CD1c-positive myeloid dendritic cell (primary cell): Measurements from ENCODE around the gene KCNJ12.
"Not testable (repeated sequence)": the region's sequence is repeated elsewhere in the genome, so short reads cannot be mapped to it uniquely, and the experiment has no call there.

ENCODE experiments used
- DNase-seq: peaks from one replicate; pipeline ENCODE4 v3.0.0-alpha.2; 2016; ENCODE audit errors: extremely low spot score

Gene KCNJ12

DNA sequence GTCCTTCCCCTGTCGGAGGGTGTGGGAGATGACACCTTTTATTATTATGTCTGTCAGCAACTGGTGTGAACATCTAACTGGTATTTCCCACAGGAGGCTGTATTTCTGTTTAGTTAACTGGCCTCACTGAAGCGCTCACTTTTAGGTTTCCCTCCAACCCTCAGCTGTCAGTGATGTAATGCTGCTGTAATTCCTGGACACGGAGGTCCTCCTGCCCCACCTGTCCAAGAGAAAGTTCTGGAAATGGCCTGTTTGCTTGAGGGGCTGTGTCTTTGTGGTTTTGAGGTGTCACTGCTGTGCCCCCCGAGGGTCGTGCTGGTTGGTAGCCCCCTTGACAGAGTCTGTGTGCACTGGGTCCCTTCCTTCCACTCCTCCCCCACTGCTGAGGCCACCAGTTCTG lies 11.5 kb downstream of the KCNJ12 start:
- no peak for DNase-seq

- no peak for DNase-seq
These were observed 11.9 kb downstream of the KCNJ12 start for GRCh38 chr17:21388066-21388465.

DNA sequence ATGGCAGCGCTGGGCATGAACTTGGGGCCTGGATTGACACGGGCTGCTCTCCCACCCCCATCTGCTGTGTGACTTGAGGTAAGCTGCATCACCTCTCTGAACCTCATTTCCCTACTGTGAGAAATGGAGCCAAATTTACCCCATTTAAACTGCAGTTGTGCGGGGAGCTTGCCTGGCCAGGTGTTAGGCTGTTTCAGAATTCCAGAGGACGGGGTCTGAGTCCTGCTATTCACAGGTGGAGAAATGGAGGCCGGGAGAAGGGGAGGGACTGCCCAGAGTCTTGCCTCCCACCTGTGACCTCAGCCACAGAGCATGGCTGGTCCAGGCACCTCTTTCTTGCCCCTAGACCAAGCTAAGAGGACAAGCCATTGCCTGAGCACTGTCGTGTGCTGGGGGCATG lies 12.8 kb downstream of the KCNJ12 start:
- DNase-seq: no peak

DNA sequence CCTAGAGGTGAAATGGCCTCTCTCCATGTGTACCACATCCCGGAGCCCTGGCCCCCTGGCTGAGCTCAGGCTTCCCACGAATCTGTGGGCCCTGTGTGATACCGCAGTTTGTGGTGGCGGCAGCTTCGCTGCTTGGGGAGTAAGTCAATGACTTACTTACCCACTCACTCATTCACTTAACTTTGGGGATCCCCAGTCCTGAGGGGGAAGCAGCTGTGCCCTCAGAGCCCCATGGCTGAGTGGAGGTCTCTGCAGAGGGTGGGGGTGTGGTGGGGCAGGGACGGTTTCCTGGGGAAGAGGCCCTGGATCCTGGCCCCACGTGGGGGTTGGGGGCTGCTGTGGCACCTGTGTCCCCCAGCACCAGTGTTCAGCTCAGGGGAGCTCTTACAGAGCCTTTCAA lies 13.2 kb downstream of the KCNJ12 start:
- DNase-seq: no peak

DNA sequence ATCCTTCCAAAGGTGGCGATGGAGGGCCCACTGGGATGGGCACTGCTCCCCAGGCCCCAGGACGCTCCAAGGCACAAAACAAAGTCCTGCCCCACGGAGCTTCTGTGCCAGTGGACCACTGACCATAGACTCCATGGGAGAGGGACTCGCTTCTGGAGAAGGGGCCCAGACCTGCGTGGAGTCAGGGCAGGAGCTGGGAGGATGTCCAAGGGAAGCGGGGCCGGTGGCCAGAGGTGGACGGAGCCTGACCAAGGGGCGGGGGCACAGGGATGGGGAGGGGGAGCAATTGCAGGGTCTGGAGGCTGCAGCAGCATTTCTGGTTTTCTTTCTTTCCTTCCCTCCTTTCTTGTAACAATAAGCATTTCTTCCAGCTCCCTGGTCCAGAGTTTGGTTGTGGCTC lies 14.1 kb downstream of the KCNJ12 start:
- no peak for DNase-seq

- DNase-seq: no peak
These were observed 16.1 kb downstream of the KCNJ12 start for GRCh38 chr17:21392266-21392665.

- no peak for DNase-seq
These were observed 18.1 kb downstream of the KCNJ12 start for GRCh38 chr17:21394265-21394664.

- no peak for DNase-seq
These were observed 19.6 kb downstream of the KCNJ12 start for GRCh38 chr17:21395764-21396163.

DNA sequence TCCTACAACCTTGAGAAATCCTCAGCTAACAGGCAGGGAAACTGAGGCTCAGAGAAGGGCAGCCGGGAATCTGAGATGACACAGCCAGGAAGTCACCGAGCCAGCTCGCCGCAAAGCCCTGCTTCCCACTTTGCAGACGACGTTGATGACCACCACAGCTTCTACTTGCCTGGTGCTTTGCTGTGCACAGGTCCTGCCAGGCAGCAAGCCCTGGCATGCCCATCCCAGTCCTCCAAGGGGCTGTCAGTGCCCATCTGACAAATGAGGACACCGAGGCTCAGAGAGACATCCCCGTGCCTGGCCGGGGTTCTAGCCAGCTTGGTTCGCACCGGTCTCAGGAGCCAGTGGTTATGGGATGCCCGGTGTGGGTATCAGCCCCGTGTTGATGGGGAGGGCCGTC lies 20.1 kb downstream of the KCNJ12 start:
- no peak for DNase-seq

- no peak for DNase-seq
These were observed 21.4 kb downstream of the KCNJ12 start for GRCh38 chr17:21397341-21398190.

DNA sequence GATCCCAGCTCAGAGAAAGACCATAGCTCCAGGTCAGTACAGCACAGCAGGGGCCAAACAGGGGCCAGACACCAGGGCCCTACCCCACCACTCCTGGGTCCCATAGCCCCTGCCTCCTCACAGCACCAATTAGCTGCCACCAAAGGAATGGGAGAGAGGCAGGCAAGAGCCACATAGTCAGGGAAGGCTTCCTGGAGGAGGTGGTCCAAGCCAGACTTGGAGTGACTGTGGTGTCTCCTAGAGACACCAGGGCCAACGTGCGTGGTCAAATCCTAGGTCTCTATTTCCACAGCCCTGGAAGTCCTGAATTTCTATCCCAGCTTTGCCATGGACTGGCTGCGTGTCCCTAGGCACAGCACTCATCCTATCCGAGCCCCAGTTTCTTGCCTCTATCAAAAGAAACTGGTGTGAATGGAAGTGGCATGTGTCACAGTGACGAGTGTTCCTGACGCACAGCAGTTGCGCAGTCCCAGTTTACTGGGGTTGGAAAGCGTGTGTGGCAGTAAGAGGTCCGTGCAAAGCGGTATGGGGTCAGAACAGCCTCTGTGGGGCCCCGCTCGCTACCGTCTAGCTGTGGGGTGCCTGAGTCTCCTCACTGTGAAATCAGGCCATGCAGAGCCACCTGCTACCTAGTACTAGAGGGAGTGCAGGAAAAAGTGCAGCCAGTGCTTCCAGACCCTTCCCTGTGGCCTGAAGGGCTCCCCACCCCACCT lies 23.5 kb downstream of the KCNJ12 start:
- no peak for DNase-seq

DNA sequence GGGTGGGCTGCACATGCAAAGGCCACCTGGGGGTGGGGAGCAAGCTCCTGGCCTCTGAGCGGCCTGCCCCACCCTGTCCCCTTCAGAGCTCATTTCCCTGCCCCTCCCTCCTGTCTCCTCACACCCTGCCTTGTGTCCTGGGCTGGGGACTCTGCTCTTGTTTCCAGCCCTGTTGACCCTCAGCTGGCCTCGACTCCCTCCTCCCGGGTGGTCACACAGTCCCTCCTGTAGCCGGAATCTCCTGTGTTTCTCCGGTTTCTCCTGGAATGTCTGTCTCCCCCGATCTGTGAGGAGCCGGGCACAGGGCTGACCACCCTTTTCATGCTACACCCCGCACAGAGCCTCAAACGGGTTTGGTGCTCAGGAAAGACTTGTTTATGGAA lies 24.0 kb downstream of the KCNJ12 start:
- not testable (repeated sequence) for DNase-seq

DNA sequence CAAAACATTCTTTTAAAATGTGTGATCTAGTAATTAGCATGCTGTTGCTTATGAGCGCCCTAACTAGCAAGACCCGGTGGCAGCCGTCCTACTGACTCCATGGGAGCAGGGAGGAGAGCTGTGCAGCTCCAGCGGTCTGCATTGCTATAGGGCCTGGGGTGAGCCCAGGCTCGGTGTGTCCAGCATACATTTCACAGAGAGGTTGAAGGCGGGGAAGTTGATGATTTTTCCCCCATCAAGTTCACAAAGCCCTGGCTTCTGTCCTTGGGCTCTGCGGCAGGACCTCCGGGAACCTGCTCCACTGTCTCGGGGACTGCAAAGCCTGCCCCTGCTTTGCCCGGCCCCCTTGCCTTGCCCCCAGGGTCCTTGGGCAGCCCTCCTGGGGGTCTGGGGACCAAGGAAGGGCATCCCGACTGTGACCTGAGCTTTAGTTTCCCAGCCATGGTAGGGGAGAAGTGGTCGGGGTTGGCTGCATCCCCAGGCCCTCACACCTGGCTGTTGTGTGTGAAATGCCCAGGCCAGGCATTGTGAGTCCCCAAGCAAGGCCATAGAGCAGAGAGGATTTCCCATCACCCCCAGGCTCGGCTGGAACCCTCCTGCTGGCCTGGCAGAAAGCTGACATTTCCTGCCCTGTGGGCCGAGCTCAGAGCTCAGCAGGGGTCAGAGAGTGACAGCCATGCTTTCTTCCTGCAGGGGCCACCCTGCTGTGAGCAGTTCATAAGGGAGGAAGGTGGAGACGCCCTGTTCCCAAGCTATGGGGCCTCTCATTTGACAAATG lies 24.8 kb downstream of the KCNJ12 start:
- no peak for DNase-seq

DNA sequence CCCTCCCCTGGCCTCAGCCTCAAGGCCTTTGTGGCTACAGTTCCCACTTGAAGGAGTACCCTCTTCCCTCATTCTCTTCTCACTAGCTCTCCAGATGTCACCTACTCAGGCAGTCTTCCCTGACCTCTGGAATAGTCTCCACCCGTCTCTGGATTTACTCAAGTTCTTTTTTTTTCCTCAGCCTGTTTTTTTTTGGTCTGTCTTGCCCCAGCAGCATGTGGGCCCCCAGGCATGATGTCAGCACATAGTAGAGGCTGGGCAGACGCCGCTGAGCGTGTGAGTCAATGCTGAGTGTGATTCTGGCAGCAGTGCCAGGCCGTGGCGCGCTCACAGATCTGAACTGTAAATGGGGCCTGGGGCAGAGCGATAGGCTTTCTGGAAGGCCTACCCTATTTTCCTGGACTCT lies 26.0 kb downstream of the KCNJ12 start:
- not testable (repeated sequence) for DNase-seq

GRCh38 chr17:21402926-21403325 lies 26.8 kb downstream of the KCNJ12 start:
- not testable (repeated sequence) for DNase-seq

- not testable (repeated sequence) for DNase-seq
These were observed 27.9 kb downstream of the KCNJ12 start for GRCh38 chr17:21404106-21404505.

DNA sequence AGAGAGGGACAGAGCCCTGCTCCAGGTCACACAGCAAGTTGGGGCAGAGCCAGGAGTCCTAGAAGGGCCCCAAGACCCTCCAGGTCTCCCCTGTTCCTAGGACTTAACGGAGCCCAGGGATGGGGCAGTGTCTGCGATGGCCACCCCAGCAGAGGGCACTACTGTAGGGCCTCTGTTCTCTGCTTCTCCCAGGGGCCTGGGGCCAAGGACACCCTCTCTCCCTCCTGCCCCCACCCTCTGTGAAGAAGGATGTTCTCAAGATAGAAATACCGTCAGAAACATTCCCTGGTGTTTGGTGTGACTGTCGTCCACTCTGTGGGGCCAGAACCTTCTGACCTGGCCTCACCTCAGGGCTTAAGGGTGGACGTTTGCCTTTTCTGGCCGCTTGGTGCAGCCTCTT lies 28.4 kb downstream of the KCNJ12 start:
- not testable (repeated sequence) for DNase-seq

- DNase-seq: peak; percentile 43
These were observed 29.0 kb downstream of the KCNJ12 start for GRCh38 chr17:21404956-21405731.

DNA sequence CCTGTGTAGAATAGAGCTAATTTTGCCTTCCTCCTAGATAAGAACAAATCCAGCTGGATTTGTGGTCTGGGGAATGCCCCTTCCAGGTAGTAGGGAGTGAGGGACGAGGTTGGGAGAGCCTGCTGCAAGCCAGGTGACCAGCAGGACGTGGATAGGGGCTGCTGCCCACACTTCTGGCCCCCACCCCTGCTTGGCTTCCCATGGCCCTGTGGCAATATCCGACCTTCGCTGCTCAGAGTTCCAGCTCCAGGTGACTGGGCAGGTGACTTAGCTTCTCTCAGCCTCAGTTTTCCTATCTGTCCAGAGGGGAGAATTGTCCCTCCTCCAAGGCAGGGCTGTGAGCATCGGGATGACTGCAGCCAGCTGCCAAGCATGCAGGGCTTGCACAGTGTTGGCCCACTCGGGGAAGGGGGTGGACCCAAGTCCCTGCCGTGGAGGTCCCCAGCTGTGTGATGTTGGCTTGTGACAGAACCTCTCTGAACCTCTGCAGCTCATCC lies 29.8 kb downstream of the KCNJ12 start:
- DNase-seq: not testable (repeated sequence)

- not testable (repeated sequence) for DNase-seq
These were observed 30.7 kb downstream of the KCNJ12 start for GRCh38 chr17:21406616-21407404.

- DNase-seq: not testable (repeated sequence)
These were observed 31.6 kb downstream of the KCNJ12 start for GRCh38 chr17:21407752-21408151.
